HG02981 (cell line): ENCODE results near the gene PNPLA6.
"Not testable (repeated sequence)": the region's sequence is repeated elsewhere in the genome, so short reads cannot be mapped to it uniquely, and the experiment has no call there.

Experiments
- ATAC-seq: cut with Tn5 transposase; IDR thresholded peaks from one replicate; pipeline ENCODE4 v1.9.1; 2021; ENCODE audit warnings: mild to moderate bottlenecking, moderate library complexity; ENCODE audit not compliant: unreplicated experiment

PNPLA6 gene

GRCh38 chr19:7529610-7530490, 5.7 kb upstream of the PNPLA6 start:
- no peak for ATAC-seq

DNA sequence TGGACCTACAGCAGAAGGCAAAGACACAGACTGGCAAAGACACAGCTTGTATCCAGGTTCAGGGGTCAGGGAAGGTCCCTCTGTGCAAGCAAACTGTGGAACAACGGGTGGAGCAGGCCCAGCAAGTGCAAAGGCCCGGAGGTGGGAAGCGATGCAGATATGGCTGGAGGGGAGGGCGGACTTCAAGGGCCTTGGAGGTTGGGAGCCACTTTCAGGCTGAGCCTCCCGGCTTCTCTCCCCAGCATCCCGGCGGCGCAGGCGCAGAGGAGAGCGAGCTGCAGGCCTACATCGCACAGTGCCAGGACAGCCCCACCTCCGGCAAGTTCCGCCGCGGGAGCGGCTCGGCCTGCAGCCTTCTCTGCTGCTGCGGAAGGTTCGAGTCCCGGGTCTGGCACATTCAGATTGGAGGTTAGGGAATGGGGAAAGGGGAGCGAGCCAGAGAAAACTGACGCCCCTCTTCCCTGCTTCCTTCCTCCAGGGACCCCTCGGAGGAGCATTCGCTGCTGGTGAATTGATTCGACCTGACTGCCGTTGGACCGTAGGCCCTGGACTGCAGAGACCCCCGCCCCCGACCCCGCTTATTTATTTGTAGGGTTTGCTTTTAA, 2.1 kb upstream of the PNPLA6 start:
- no peak for ATAC-seq

DNA sequence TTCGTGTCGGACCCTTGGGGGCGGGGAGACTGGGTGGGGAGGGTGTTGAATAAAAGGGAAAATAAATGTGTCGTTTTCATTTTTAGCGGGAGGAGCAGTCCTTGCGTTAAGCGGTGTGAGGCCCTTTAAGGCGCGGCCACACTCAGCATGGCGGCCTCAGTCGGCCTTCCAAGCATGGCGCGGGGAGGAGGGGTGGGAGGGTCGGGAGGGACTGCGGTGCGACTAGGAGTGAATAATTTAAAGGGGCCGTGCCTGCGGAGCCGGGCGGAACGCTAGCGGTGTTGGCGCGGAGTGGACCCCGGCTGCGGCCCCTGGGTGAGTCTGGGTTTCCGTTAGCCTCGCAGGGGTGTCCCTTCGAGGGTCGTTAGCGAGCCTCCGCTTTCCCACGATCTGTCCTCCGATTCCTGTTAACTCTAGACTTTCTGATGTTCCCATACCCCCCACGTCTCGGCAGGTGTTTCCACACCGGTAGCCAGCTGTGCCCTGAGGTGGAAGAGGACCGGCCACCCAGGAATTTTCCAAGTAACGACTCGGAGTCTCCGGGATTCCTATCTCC, 1.5 kb upstream of the PNPLA6 start:
- ATAC-seq = no peak

DNA sequence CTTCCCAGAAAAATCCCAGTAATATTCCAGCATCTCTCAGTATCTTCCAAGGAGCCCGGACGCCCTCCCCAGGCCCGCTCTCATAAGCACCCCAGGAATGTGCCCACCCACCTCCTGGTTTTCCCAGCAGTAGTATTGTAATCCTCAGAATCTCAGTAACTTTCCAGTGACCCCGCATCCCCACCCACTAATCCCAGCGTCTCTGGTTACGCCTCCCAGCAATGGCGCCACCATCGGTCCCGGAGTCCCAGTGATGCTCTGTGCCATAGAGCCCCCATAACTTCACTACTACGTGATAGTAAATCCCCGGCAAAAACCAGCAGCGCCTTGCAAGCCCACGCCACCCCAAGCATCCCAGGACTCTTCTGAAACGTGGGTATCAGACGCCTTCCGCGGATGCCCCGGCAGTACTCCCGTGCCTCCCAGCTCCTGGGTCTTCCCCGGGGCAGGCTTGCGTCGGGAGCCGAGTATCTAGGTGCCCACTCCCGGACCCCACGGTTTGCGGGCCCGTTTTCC, 928 bp upstream of the PNPLA6 start:
- ATAC-seq = no peak

DNA sequence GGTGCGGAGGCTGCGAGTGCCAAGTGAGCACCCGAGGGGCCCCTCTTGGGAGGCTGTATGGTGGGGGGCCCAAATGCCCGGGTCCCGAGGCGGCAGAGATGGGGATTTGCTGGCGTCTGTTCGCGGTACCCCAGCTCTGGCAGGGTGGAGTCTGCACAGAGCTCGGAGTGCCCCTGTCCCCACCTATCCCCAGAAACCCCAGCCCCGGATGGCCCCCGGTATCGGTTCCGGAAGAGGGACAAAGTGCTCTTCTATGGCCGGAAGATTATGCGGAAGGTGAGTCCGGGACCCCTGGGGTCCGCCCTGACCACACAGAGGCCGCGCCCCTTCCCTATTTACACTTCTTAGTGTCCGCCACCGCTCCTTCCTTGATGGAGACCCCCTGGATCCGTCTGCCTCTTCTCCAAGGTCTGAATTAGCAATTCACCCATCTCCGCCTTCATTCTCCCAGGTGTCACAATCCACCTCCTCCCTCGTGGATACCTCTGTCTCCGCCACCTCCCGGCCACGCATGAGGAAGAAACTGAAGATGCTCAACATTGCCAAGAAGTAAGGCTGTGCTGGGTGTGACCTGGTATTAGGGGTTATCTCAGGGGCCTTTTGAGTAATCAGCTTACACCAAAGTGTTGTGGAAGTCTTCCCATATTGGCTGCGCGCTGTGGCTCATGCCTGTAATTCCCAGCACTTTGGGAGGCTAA, 630 bp downstream of the PNPLA6 start:
- no peak for ATAC-seq

- ATAC-seq = not testable (repeated sequence)
These were observed 3.5 kb downstream of the PNPLA6 start for GRCh38 chr19:7538990-7539389.

- ATAC-seq = no peak
These were observed 4.4 kb downstream of the PNPLA6 start for GRCh38 chr19:7539827-7540425.

DNA sequence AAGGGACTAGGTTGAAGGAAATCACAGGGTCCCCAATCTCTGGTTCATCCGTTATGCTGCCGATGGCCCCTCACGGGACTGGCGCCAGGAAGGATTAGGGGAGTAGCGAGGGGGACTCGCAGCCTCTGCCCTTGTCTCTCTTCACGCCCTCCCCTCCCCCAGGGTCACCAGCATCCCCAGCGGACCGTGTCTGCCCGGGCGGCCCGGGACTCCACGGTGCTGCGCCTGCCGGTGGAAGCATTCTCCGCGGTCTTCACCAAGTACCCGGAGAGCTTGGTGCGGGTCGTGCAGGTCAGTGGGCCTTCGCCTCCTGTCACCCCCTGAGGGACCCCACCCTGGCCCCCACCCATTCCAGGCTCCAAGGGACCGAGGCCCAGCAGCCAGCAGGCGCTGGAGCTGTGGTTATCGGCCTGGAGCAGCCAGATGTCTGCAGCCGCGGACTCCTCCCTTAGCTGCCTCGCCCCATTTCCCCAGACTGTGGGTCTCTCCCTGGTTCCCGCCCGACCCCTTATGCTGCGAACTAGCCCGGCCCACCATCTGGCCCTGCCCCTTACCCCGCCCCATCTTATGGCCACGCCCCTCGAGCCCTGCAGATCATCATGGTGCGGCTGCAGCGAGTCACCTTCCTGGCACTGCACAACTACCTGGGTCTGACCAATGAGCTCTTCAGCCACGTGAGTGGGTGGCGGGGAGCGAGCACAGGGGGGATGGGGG, 5.4 kb downstream of the PNPLA6 start:
- ATAC-seq = no peak

GRCh38 chr19:7541475-7541824, 5.9 kb downstream of the PNPLA6 start:
- ATAC-seq = no peak

DNA sequence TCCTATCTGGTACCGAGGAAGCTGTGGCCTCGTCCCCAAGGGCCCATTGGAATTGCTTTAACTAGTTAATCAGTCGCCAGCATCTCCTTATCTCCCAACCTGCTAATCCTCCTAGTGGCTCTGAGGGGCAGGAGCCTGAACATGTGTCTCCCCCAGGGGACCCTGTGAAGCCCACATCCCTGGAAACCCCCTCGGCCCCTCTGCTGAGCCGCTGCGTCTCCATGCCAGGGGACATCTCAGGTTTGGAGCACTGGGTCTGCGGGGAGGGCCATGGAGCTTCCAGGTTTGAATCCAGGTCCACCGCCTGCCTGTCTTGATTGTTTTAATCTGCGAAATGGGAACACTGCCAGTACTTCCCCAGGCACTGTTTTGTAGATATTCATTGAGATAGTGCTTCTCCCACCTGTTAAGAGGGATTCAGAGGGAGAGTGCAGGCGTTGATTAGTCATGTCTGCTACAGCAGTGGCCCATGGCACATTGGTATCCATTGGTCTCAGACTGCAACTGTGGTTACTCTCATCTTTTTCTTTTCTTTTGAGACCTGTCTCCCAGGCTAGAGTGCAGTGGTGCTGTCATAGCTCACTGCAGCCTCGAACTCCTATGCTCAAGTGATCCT, 6.4 kb downstream of the PNPLA6 start:
- ATAC-seq = no peak

- ATAC-seq = no peak
These were observed 7.2 kb downstream of the PNPLA6 start for GRCh38 chr19:7542556-7543348.

DNA sequence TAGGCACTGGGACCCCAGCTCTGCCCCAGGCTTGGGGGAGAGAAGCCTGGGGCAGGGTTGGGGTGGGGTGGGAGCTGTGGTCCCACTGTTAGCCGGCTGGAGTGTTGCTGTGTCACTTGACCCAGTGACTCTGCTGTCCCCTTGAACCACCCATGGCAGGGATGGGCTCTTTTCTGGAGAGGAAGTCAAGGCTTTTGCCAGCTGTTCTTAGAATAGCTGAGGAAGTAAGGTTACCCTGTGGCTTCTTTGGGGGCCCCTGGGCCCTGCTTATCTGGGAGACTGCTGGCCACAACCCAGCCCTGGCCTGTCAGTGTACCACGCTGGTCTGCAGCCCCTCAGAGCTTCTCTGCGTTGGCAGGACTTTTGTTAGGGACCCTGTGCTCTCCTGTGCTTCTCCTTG, 9.1 kb downstream of the PNPLA6 start:
- no peak for ATAC-seq

- ATAC-seq = no peak
These were observed 9.8 kb downstream of the PNPLA6 start for GRCh38 chr19:7545300-7545699.

GRCh38 chr19:7545904-7546303, 10.4 kb downstream of the PNPLA6 start:
- ATAC-seq = no peak

- no peak for ATAC-seq
These were observed 11.6 kb downstream of the PNPLA6 start for GRCh38 chr19:7547159-7547558.

- no peak for ATAC-seq
These were observed 14.1 kb downstream of the PNPLA6 start for GRCh38 chr19:7549429-7550148.

DNA sequence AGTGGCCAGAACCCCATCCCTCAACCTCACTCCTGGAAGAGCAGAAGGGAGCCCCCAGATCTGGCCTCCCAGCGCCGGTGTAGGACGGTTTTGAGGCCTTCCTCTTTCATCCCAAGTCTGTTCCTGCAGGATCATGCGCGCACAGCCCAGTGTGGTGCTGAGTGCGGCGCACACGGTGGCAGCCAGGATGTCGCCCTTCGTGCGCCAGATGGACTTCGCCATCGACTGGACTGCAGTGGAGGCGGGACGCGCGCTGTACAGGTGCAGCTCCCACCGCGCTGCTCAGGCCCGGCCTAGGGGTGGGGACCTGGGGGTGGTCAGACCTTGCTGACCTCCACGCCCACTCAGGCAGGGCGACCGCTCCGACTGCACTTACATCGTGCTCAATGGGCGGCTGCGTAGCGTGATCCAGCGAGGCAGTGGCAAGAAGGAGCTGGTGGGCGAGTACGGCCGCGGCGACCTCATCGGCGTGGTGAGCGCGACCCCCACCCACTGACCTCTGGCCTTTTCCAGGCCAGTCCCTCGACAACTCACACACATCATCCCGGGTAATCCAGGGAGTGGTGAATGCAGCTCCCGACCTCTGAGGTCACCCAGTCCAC, 14.8 kb downstream of the PNPLA6 start:
- ATAC-seq = no peak
